Ishikawa (cell line): ENCODE data around the gene UNC5B.

Experiments
- CEBPB ChIP-seq: IDR thresholded peaks from 2 replicates; pipeline ENCODE4 v1.6.1; 2012
- CREB1 ChIP-seq: IDR thresholded peaks from 2 replicates; pipeline ENCODE4 v1.6.1; 2012; ENCODE audit warnings: low read depth
- EGR1 ChIP-seq: IDR thresholded peaks from 2 replicates; pipeline ENCODE4 v1.6.1; 2012
- EP300 ChIP-seq: IDR thresholded peaks from 2 replicates; pipeline ENCODE4 v1.6.1; 2012; ENCODE audit warnings: borderline replicate concordance
- FOXM1 ChIP-seq: IDR thresholded peaks from 2 replicates; pipeline ENCODE4 v1.6.1; 2012; ENCODE audit warnings: low read depth, borderline replicate concordance
- NFIC ChIP-seq: IDR thresholded peaks from 2 replicates; pipeline ENCODE4 v1.6.1; 2012
- RAD21 ChIP-seq: IDR thresholded peaks from 2 replicates; pipeline ENCODE4 v1.6.1; 2012; ENCODE audit warnings: low read depth
- TAF1 ChIP-seq: IDR thresholded peaks from 2 replicates; pipeline ENCODE4 v1.6.1; 2012; ENCODE audit warnings: low read depth, mild to moderate bottlenecking
- TCF12 ChIP-seq: IDR thresholded peaks from 2 replicates; pipeline ENCODE4 v1.6.1; 2012; ENCODE audit warnings: low read depth
- TEAD4 ChIP-seq: IDR thresholded peaks from 2 replicates; pipeline ENCODE4 v1.6.1; 2012
- YY1 ChIP-seq: IDR thresholded peaks from 2 replicates; pipeline ENCODE4 v1.6.1; 2012; ENCODE audit warnings: low read depth
- ZBTB7A ChIP-seq: IDR thresholded peaks from 2 replicates; pipeline ENCODE4 v1.6.1; 2012; ENCODE audit warnings: low read depth
- TF ChIP-seq, protein P1 (sequence below): IDR thresholded peaks from 2 replicates; pipeline ENCODE4 v1.6.1; 2012
- TF ChIP-seq, protein P2 (sequence below): IDR thresholded peaks from 2 replicates; pipeline ENCODE4 v1.6.1; 2012; ENCODE audit warnings: low read depth, mild to moderate bottlenecking
- TF ChIP-seq, protein P3 (sequence below): IDR thresholded peaks from 2 replicates; pipeline ENCODE4 v1.6.1; 2012

The UNC5B gene

DNA sequence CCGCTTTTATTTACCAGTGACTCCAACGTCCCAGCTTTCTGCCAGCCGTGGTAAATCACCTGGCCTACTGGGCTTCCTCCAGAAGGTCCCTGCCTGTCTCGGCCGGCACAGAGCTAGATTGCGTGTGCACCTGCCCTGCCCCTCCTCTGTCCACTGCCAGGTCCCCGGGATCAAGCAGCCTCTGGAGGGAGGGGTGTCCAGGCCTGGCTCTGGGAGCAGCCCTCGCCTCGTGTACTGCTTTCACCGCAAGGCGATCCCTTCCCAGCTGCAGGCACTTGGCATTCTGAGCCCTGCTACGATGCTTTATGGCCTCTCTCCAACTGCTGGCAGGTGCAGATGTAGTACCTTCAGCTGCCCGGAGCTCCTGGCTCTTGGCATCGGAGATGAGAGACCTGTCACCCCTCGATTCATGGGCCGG lies 114.1 kb downstream of the UNC5B start:
- TF ChIP-seq TCF12 (no peak), RAD21 (no peak), CREB1 (no peak), YY1 (no peak)

DNA sequence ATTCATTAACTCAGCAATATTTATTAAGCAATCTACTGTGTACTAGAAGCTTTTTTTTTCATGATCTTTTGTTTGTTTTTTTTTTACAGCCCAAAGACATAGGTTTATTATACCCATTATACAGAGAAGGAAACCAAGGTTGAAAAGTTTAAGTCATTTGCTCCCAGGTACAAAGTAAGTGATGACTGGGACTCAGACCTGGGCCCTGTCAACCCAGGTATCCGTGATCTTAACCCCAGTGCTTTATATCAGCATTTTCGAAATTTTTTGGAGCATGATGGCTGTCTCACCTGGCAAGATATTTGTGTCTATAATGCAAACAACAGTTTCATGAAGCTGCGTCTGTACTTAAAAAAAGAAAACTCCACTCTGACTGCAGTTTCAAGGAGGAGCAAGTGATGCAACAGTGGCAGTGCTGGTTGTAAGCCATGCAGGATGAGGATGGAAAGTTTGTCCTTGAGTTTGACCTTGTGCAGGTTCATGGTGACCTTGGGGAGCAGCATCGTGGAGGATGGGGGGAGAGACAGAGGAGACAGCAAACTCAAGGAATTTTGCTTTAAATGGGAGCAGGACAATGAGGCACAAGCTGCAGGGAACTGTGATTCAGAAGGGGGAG lies 118.5 kb downstream of the UNC5B start:
- TF ChIP-seq CEBPB (no peak), NFIC (no peak), FOXM1 (no peak), RAD21 (no peak), TAF1 (no peak), TEAD4 (no peak), CREB1 (no peak), EP300 (no peak), YY1 (no peak), EGR1 (no peak), ZBTB7A (no peak), TCF12 (no peak)
- TF ChIP-seq, protein P1, sequence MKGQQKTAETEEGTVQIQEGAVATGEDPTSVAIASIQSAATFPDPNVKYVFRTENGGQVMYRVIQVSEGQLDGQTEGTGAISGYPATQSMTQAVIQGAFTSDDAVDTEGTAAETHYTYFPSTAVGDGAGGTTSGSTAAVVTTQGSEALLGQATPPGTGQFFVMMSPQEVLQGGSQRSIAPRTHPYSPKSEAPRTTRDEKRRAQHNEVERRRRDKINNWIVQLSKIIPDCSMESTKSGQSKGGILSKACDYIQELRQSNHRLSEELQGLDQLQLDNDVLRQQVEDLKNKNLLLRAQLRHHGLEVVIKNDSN, result no peak
- TF ChIP-seq, protein P2, sequence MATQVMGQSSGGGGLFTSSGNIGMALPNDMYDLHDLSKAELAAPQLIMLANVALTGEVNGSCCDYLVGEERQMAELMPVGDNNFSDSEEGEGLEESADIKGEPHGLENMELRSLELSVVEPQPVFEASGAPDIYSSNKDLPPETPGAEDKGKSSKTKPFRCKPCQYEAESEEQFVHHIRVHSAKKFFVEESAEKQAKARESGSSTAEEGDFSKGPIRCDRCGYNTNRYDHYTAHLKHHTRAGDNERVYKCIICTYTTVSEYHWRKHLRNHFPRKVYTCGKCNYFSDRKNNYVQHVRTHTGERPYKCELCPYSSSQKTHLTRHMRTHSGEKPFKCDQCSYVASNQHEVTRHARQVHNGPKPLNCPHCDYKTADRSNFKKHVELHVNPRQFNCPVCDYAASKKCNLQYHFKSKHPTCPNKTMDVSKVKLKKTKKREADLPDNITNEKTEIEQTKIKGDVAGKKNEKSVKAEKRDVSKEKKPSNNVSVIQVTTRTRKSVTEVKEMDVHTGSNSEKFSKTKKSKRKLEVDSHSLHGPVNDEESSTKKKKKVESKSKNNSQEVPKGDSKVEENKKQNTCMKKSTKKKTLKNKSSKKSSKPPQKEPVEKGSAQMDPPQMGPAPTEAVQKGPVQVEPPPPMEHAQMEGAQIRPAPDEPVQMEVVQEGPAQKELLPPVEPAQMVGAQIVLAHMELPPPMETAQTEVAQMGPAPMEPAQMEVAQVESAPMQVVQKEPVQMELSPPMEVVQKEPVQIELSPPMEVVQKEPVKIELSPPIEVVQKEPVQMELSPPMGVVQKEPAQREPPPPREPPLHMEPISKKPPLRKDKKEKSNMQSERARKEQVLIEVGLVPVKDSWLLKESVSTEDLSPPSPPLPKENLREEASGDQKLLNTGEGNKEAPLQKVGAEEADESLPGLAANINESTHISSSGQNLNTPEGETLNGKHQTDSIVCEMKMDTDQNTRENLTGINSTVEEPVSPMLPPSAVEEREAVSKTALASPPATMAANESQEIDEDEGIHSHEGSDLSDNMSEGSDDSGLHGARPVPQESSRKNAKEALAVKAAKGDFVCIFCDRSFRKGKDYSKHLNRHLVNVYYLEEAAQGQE, result no peak
- TF ChIP-seq, protein P3, sequence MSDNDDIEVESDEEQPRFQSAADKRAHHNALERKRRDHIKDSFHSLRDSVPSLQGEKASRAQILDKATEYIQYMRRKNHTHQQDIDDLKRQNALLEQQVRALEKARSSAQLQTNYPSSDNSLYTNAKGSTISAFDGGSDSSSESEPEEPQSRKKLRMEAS, result no peak

DNA sequence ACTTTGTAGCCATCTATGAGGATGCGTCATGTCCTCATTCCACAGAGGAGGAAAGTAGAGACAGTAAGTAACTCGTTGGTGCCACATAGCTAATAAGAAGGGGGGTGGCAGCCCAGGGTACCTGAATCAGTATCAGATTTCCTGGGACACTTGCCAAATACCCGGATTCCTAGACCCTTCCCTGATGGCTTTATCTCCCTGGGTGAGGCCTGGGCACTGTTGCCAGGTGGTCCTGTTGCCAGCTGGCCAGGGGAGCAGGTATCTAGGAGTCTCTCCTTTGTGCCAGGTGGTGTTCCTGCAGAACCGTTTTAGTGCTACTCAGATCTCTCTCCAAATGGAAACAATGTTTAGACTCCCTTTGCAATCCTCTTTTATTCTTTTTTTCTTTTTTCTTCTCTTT lies 119.4 kb downstream of the UNC5B start:
- no peak for TF ChIP-seq RAD21
- TF ChIP-seq, protein P3, result no peak
- TF ChIP-seq EGR1, result no peak
- no peak for TF ChIP-seq NFIC
- TF ChIP-seq, protein P2, result no peak
- no peak for TF ChIP-seq TAF1
- TF ChIP-seq EP300, result no peak
- no peak for TF ChIP-seq ZBTB7A
- no peak for TF ChIP-seq CREB1
- TF ChIP-seq, protein P1, result no peak
- no peak for TF ChIP-seq FOXM1
- TF ChIP-seq TEAD4, result no peak
- TF ChIP-seq TCF12, result no peak
- no peak for TF ChIP-seq CEBPB
- no peak for TF ChIP-seq YY1

DNA sequence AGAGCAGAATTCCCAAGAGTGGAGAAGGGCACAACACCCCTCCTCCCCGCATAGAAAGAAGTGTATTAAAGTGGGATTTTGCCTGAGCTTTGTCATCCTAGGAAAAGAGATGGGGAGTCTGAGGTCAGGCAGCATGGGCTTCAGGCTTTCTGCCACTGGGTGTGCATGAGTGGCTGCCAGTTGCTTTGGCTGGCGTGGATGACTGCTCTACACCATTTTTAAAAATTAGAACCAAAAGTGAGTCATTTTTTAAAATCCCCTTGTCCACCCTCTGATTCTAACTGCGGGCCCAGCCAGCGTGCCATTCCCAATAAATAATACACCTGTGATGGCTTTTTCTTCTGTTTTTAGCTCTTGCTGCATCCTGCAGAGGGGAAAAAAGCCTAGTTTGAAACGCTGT lies 120.1 kb downstream of the UNC5B start:
- no peak for TF ChIP-seq NFIC
- no peak for TF ChIP-seq RAD21
- no peak for TF ChIP-seq CEBPB
- no peak for TF ChIP-seq TAF1
- no peak for TF ChIP-seq TEAD4
- TF ChIP-seq EGR1, result no peak
- TF ChIP-seq, protein P3, result no peak
- TF ChIP-seq TCF12, result no peak
- TF ChIP-seq, protein P2, result no peak
- no peak for TF ChIP-seq ZBTB7A
- TF ChIP-seq FOXM1, result no peak
- TF ChIP-seq, protein P1, result no peak
- TF ChIP-seq EP300, result no peak
- no peak for TF ChIP-seq YY1
- TF ChIP-seq CREB1, result no peak
